Stromal cell of bone marrow (primary cell): ENCODE measurements around the gene PPP2CA.
"Not testable (repeated sequence)": the region's sequence is repeated elsewhere in the genome, so short reads cannot be mapped to it uniquely, and the experiment has no call there.

Experiments
- DNase-seq: peaks from one replicate; pipeline ENCODE4 v3.0.0-alpha.2; 2012; ENCODE audit warnings: low read depth

Gene PPP2CA

DNA sequence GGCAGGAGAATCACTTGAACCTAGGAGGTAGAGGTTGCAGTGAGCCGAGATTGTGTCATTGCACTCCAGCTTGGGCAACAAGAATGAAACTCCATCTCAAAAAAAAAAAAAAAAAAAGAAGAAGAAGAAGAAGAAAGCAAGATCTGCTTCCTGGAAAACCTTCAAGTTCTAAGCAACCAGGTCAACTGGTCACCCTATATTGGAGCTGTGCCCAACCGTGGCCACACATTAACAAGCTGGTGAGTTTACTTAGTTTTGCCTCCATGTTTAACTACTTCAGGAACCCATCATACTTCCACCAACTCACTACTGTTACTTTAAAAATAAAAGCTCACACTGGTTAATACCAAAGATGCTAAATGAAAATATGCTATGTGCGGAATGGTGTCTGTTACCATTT lies 36.8 kb downstream of the PPP2CA start:
- no peak for DNase-seq

DNA sequence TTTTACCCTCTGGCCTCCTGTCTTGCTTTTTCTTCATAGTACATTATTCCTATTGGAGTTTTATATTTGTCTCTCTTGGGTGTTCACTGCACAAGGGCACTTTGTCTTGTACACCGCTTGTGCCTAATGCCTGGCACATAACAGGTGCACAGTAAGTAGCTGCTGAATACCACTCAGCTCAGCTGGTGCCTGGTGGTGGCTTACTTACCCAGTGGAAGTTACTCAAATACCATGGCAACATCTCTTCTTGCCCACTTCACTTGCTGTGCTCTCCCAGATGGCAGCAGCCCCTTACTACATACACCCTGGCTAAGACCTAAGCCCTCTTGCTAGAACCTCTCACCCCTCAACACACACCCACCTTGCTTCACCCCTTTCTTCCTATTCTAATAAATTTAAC lies 37.8 kb downstream of the PPP2CA start:
- DNase-seq: no peak

DNA sequence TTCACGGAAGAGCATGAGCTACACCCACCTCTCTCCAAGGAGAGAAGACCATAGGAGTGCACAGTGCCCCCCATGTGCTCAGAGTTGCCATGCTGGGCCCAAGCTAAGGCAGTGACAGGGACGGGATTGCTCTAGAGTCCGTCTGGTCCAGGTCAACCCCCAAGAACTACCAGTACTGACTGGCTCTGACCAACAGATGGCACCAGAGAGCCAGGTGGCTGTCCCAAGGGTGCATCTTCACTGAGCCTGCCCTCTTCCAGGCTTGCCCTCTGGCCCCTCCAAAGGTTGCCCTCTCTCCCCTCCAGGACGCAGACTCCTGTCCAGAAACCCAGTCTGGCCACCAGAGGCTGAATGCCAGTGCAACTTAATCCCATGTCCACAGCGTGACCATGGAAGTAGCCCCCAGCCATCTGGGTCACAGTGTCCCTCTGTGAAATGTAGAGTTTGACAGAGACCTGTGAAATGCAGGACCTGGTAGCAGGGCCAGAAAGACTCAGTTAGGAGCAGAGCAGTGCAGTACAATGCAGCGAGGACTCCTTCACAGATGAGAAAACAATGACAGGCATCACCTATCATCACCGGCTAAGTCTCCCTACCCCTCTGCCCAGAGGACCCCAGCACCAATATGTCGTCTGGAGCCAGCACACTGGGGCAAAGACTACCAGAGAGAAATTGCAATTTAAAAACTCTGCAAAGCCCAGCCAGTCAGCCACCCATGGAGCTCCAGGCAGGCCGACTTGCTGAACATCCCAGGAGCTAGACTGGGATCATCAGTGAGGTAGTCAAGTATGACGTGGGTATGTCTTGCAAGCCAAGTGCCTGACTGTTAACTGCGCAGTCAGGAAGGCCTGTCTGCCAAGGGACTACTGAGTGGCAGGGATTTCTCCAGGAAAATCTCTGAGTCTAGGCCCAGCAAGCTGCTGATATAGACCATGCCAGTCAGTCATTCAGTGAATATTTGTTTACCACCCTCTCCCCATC lies 41.4 kb downstream of the PPP2CA start:
- DNase-seq: peak; percentile 25

DNA sequence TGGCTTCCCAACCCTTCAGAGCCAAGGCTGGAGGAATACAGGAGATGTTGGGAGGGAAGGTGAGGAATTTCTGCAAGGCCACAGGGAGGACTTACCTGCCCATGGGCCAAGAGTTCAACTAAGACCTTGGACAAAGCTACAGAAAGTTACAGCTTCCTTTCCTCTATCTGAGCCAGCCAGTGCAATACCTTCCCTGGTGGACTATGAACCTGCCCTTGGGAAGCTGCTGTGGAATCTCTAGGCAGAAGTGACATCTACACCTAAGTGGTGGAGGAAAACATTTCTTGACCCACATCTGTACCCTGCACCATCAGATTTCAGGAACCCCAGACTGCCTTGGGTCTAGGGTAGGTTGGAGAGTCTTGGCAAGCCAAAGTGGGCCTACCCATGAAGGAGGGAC lies 42.4 kb downstream of the PPP2CA start:
- DNase-seq: no peak

DNA sequence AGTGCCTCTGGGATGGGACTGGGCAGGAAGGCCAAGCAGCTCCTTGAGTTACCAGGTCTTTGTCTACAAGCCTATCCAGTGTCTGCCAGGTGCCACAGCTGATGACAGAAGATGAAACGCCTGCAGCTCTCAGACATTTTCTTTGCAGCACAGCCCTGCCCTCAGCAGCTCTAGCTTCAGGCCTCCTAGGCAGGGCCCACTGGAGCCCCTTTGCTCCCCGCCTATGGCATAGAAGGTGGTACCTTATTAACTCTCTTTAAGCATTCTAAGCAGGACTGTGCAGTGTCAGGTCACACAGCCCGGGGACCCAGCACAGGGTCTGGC lies 47.8 kb downstream of the PPP2CA start:
- no peak for DNase-seq

DNA sequence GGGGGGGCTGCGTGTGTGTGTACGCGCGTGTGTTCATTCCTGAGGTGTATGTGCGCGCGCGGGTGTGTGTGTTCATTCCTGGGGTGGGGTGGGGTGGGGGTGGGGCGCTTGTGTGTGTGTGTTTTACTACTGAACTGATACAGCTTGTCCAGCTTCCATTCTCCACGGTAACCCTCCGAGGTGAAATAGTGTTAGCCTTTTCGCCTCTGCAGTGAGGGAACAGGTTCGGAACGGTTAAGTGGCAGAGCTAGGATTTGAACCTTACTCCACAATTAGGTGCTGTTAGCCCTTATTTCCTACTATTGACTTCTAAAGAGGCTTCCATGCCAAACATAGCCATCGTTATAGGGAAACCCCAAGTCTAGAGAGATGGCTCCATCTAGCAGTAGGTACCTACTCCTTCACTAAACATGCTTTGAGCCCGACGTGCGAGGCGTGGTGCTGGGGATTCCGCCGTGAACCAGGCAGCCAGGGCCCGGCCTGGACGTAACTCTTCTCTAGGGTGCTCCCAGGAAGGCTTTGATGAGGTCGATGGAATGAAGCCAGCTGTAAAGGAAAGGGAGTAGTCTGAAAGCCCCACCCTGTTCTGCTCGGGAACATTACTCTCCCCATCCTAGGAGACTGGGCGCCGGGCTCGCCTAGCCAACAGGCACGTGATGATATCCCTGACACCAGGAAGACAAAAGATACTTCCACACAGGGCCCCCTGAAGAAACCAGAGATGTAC lies 48.3 kb downstream of the PPP2CA start:
- peak; percentile 27 for DNase-seq

DNA sequence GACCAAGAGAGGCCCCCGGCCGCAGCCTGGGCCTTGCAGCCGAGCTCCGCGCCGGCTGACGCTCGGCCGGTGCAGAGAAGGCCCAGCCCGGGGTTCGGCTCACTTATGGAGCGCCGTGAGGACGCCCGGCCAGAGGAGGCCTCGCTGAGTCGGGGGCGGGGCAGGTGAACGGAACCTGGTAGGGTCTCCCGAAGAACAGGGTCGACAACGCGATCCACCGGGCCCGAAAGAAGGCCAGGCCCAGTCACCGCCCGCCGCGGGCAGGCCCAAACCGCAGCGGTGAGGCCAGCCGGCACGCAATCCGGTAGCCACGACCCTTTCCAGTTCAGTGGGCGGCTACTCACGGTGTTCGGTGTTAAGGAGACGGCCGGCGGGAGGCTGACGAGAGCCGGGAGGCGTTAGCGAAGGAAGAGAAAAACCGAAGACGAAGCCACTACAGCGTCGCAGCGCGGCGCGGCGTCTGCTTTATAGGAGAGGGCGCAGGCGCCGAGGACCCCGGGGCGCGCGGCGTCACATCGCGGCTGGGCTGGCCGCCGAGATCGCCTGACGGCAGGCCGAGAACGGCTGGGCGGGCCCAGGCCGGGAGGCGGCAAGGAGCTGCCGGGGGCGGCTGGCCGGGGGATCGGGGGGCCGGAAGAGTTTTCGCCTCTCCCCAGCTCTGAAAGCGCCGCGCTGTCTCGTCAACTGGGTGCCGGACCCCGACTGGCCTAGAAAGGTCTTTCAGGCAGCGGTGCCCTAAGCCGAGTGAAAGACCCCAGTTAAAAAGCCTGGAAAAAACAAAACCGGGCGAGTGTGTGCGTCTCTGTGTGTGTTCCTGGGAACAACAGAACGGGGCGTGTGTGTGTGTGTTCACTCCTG lies 49.1 kb downstream of the PPP2CA start, which contains the start of gene SKP1:
TSS of gene SKP1 (minus strand) at position 440 of the 858 bp plus-strand sequence. CDS start 2,928 bp downstream, outside the sequence.
- peak; percentile 61 for DNase-seq

DNA sequence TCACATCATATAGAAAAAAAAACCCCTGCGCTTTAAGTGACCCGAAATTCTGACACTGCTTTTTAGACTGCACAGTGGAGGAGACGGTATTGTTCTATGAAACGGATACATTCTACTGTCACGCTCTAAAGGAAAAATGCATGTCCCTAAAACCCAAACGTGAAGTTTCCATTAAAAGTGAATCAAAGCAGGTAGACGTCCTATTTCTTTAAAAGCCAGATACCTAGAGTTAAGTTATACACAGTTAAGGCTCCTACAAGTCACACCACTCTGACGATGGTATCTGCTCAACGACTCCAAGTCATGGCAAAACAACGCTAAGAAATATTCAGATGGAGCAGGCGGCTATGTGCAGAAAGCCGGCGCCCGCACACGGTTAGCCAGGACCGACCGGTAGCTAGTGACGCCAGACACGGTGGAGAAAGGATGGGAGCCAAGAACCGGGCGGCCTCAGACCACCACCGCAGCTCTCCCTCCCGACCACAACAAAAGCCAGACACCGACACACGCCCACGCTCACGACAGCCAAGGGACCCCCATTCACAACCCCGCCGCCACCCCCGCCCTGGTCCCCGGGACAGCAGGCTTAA lies 49.9 kb downstream of the PPP2CA start:
- DNase-seq: no peak

DNA sequence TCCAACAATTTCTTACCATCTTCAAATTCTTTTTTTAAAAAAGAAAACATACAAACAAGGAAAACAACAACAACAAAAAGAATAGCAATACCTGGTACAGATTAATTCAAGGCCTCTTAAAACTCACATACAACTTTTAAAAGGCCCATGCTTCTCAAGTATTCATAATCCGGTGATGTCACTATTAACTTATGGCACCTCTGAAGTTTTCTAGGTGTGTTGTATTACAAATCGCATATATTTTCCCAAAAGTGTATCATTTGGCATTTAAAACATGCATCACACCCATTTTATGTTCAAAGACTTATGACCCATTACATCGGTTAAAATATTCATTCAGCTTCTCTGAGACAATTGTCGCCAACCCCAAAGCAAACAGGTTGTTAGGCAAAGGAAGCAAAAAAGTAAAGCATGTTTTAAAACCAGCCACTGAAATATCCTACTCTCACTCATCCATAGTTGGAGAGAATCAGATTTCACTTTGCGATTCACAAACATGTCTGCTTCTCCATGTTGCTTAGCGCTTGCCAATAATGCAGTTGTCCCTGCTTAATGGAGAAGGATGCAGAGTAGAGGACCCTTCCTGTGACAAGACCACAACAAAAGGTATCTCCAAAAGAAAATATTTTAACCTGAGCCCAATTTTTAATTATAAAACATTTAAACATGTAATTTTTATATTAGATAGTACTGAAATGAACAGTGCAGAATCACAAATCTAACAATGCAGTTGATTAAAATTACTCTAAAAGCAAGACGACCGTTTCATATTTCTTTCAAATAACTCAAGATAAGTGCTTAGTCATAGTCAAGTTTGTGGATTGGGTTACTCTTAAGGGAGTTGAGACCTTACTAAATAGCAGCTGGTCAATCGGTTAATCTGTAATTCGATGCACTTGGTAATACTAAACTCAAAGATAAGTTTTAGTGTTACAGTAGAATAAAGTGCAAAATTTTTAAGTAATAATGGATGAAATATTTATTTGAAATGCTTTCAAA lies 50.7 kb downstream of the PPP2CA start:
- DNase-seq: no peak

DNA sequence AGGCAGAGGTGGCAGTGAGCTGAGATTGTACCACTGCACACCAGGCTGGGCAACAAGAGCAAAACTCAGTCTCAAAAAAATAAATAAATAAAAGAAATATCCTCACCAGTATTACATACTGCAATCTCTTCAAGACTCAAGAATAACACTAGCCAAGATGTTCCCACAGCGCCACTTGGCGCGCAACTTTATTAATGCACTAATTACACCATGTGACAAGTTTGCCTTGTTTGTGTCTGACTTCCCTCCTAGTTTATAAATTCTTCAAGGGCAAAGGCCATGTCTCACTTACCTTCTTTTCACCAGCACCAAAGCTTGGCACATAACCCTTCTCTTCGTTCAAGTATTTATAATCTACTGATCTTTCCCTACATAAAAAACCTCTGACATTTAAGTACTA lies 53.9 kb downstream of the PPP2CA start:
- DNase-seq: no peak

DNA sequence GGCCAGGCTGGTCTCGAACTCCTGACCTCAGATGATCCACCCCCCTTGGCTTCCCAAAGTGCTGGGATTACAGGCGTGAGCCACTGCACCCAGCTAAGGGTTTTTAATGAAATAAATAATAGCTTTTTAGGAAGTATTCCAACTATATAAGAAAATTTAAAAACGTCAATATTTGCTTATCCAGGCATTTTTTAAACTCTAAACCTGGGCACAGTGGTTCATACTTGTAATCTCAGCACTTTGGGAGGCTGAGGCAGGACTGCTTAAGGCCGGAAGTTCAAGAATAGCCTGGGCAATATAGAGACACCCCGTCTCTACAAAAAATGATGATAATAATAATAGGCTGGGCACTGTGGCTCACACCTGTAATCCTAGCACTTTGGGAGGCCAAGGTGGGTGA lies 63.3 kb downstream of the PPP2CA start:
- DNase-seq: no peak

DNA sequence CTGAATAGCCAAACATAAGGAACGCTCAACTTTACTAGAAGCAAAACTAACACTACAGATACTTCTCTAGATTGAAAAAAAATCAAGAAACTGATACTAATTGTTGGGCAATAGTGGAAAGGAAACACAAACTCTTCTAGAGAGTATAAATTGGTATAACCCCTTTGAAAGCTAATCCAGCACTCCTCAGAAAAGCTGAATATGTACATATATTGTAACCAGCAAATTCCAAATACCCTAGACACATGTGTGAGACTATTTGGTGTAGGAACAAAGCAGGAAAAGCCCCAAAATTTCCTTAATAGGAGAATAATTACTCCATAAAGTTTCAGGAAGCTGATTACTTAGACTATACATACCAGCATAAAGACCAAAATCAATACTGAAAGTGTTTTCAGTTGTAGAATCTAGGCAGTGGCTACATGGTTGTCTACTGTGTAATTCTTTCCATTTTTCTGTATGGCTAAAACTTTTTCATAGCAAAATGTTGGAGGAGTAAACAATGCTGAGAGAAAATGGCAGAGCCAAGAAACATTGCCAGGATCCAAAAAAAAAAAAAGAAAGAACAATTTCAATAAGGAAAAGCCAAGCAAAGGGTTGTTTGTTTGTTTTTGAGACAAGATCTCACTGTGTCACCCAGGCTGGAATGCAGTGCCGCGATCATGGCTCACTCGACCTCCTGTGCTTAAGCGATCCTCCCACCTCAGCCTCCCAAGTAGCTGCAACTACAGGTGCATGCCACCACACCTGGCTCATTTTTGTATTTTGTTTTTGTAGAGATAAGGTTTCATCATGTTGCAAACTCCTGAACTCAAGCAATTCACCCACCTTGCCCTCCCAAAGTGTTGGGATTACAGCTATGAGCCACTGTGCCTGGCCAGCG lies 64.1 kb downstream of the PPP2CA start:
- DNase-seq: no peak

DNA sequence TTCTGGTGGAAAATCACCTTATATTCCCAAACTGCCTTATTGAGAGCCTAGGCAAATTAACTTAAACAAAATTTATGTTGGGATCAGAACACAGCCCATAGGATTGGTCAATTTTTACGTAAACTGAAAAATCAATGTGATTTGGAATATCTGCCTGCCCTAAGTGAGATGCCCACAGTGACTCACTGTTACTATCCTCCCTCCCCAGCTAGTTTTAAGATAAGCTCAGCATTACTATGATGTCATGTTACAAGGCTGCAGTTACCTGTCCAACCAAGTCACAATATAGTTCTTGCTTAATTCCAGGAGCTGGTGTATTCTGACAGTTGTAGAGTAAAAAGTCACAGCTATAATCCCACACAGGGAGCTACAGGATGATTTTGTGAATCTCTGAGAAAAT lies 72.2 kb downstream of the PPP2CA start:
- DNase-seq: no peak

DNA sequence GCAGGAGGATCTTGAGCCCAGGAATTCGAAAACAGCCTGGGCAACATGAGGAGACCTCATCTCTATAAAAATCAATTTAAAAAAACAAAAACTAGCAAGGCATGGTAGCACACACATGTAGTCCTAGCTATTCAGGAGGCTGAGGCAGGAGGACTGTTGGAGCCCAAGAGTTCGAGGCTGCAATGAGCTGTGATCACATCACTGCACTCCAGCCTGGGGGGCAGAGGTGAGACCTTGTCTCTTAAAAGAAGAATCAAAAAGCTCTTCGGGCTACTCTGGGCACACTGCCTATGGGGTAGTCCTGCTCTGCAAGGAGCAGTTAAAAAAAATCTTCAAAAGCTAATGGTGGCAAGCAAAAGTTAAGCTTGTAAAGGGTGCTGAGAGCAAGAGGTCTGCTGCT lies 72.6 kb downstream of the PPP2CA start:
- no peak for DNase-seq

DNA sequence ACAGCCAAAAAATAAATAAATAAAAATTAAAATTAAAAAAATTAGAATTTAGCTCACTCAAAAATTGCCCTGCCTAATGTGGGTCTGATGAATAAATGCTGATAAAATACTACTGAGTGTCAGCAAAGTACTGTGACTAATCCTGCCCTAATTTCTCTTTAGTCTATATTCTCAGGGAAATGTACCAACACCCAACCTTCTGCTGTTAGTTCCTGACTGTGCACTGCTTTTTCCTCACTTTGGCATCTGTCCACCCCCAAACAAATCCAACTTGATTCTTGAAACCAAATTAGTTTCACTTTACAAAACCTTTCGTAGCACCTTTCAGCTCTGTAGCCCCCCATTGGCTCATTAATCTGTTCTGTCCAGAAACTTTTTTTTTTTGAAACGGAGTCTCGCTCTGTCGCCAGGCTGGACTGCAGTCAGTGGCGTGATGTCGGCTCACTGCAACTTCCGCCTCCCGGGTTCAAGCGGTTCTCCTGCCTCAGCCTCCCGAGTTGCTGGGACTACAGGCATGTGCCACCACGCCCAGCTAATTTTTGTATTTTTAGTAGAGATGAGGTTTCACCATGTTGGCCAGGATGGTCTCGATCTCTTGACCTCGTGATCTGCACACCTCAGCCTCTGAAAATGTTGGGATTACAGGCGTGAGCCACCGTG lies 73.6 kb downstream of the PPP2CA start:
- not testable (repeated sequence) for DNase-seq

DNA sequence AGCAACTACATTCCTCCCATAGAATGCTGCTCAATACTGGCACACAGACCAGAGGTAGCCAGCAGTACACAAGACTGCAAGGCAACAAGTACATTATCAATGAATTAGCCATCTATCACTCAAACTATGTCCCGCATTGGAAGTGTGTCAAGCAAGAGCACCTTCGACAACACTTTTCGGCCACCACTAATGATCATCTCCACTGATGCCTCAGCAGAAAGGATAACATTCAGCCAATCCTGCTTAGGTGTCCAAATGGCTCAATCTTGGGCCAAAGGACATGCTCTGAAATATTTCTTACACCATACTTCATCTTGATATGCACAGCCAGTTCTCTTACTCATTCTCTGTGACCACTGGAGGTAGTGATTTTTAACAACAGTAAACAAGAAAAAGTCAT lies 74.2 kb downstream of the PPP2CA start:
- no peak for DNase-seq

DNA sequence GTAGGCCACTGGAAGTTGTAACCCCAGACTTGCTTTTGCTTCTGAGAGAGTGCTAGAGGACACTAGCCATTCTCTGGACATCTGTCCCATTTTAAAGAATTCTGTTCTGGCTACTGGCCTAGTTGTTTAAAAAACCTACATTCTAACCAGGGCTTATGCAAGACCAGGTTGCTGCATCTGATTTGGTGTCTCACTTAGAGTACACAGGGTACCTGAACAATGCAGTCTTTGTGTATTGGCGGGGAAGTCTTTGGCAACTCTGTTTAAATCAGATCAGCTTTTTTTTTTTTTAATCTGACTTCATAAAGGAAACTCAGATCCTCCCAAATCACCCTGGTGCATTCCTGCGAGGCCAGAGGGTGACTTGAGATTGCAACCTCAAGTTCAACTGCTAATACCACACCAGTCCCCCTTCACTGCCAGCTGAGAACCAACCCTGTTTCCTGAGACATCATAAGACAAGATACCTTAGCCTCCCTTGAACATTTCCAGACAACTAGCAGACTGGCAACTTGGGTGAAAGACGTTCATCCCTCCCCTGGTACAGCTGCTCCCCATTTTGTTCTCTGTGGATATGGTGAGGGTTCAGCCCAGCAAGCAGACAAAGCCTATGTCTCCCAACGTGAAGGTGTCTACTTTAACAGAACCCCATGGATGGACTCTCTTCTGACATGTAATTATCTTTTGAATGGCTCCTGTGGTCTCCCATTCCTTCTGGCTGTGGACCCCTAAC lies 76.1 kb downstream of the PPP2CA start:
- no peak for DNase-seq

DNA sequence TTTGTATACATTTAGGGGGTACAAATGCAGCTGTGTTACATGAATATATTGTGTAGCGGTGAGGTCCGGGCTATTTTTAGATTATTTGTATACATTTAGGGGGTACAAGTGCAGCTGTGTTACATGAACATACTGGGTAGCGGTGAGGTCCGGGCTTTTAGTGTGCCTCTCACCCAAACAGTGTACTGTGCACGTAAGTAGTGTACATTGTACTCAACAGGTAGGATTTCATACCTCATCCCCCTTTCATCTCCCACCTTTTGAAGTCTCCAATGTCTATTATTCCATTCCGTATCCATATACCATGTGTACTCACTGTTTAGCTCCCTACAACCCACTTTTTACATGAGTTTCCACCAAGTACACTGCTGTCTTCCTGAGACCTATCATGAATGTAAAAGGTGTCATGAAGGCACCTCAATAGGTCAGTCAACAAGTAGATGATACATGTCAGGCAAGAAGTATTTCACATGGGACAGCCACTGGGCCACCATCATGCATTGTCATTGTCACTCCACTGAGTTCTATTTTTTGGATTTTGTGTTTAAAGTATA lies 76.8 kb downstream of the PPP2CA start:
- no peak for DNase-seq
